ENCODE data around the gene CAGE1. TPM values are rescaled to one million over a fixed set of nuclear protein-coding genes. Genes with fewer than 3 reads are reported as not detected.
"Not testable (repeated sequence)": the region's sequence is repeated elsewhere in the genome, so short reads cannot be mapped to it uniquely, and the experiment has no call there.

CAGE1 gene
- total RNA-seq, 3 donors from 2014 or later = 0.09 TPM; not detected in 2

GRCh38 chr6:7324520-7324919 lies 65.0 kb downstream of the CAGE1 start:
- ATAC-seq (peak; percentile 63), DNase-seq (peak in 1 of 3 donors; percentile 23)

GRCh38 chr6:7323074-7323473 lies 66.5 kb downstream of the CAGE1 start:
- Histone ChIP-seq H3K4me3 (no peak overlapping the region), H3K36me3 (ENCODE audit: low read depth) (no peaks in the 10 kb centered on the region), H3K9me3 (no peaks in the 10 kb centered on the region), H3K4me1 (ENCODE audit: low read depth) (no peaks in the 10 kb centered on the region)
- no peak for TF ChIP-seq CTCF (IDR thresholded peaks at IDR 0.05)
- ATAC-seq = no peak
- no peak for DNase-seq
- intact Hi-C loops (cut with DNase I, micrococcal nuclease) = no loop called here

More at GRCh38 chr6:7324520-7324919, 65.0 kb downstream of the CAGE1 start:
- no peaks in the 10 kb centered on the region for H3K36me3 ChIP-seq (ENCODE audit: low read depth)
- H3K4me1 ChIP-seq (ENCODE audit: low read depth) = no peaks in the 10 kb centered on the region
- no peak for TF ChIP-seq CTCF (IDR thresholded peaks at IDR 0.05)
- no peak overlapping the region for H3K4me3 ChIP-seq
- intact Hi-C loops (cut with DNase I, micrococcal nuclease) = no loop called here
- H3K9me3 ChIP-seq = no peaks in the 10 kb centered on the region

- ATAC-seq; DNase-seq; intact Hi-C loops (cut with DNase I, micrococcal nuclease); H3K9me3 ChIP-seq; H3K4me3 ChIP-seq; H3K4me1 ChIP-seq (ENCODE audit: low read depth); H3K36me3 ChIP-seq (ENCODE audit: low read depth): not testable (repeated sequence)
Measured at GRCh38 chr6:7321866-7322265, 67.7 kb downstream of the CAGE1 start.

GRCh38 chr6:7319406-7319805 lies 70.1 kb downstream of the CAGE1 start:
- H3K4me1 ChIP-seq (ENCODE audit: low read depth); H3K9me3 ChIP-seq; H3K4me3 ChIP-seq; DNase-seq; H3K36me3 ChIP-seq (ENCODE audit: low read depth); intact Hi-C loops (cut with DNase I, micrococcal nuclease); ATAC-seq: not testable (repeated sequence)

GRCh38 chr6:7317538-7317937 lies 72.0 kb downstream of the CAGE1 start:
- ATAC-seq (no peak), DNase-seq (no peak)
- Histone ChIP-seq H3K36me3 (ENCODE audit: low read depth) (no peaks in the 10 kb centered on the region), H3K4me3 (no peak overlapping the region), H3K4me1 (ENCODE audit: low read depth) (peaks cover 4% of the 10 kb centered on the region), H3K9me3 (no peaks in the 10 kb centered on the region)
- intact Hi-C loops (cut with DNase I, micrococcal nuclease) = no loop called here
- no peak for TF ChIP-seq CTCF (IDR thresholded peaks at IDR 0.05)

- Histone ChIP-seq H3K4me3 (no peak overlapping the region), H3K9me3 (no peaks in the 10 kb centered on the region), H3K4me1 (ENCODE audit: low read depth) (peaks cover 7% of the 10 kb centered on the region), H3K36me3 (ENCODE audit: low read depth) (no peaks in the 10 kb centered on the region)
- no peak for ATAC-seq
- TF ChIP-seq CTCF (IDR thresholded peaks at IDR 0.05) = no peak
- intact Hi-C loops (cut with DNase I, micrococcal nuclease) = no loop called here
- no peak for DNase-seq
Measured at GRCh38 chr6:7316658-7317533, 72.6 kb downstream of the CAGE1 start.

All from mucosa of descending colon (tissue), 3 donors.